Lower lobe of right lung (tissue), 2 donors: ENCODE data around the gene EPHA8. TPM values are rescaled to one million over a fixed set of nuclear protein-coding genes. Genes with fewer than 3 reads are reported as not detected.

Experiments
- ATAC-seq, 2 donors: fragments of 200-7000 bp; cut with Tn5 transposase; one replicate each; pipeline ENCODE4 v1.9.1; 2020 to 2022; ENCODE audit warnings: mild to moderate bottlenecking in 2 of 2, moderate library complexity in 2 of 2
- DNase-seq: peaks from one replicate; pipeline ENCODE4 v3.0.0-alpha.2; 2020
- H3K27ac ChIP-seq: fragments of 200-600 bp; one replicate; pipeline ENCODE4 v1.8.0; 2022
- H3K27me3 ChIP-seq: fragments of 200-600 bp; one replicate; pipeline ENCODE4 v1.8.0; 2022; ENCODE audit warnings: low read depth
- H3K36me3 ChIP-seq: fragments of 200-600 bp; one replicate; pipeline ENCODE4 v1.8.0; 2022; ENCODE audit warnings: mild to moderate bottlenecking
- H3K4me1 ChIP-seq: fragments of 200-600 bp; one replicate; pipeline ENCODE4 v1.8.0; 2022
- H3K4me3 ChIP-seq: fragments of 200-600 bp; one replicate; pipeline ENCODE4 v1.8.0; 2022; ENCODE audit warnings: mild to moderate bottlenecking
- H3K9me3 ChIP-seq: fragments of 200-600 bp; one replicate; pipeline ENCODE4 v1.8.0; 2022
- CTCF ChIP-seq: fragments of 200-600 bp; IDR thresholded peaks from one replicate; pipeline ENCODE4 v1.8.0; 2022; ENCODE audit warnings: antibody characterized with exemption, mild to moderate bottlenecking
- intact Hi-C: fragments of 100-400 bp; cut with DNase I; formaldehyde crosslinking; loops from one replicate; pipeline ENCODE4 v1.11.0; 2022
- long read RNA-seq: library from polyadenylated mRNA; unstranded; transcript quantifications from one replicate; pipeline ENCODE4 v2.0.0, GENCODE V29; 2021
- total RNA-seq: library from RNA; stranded (reverse); fragmentation: NEBNext Ultra II Directional; extraction: Animal tissue kit (Norgen Biotek cat#: 25700); gene quantifications from one replicate; pipeline ENCODE4 v1.2.1, GENCODE V29; 2021
- donor health status: DM: no; HTN: yes; CAD: no; lungs with severe emphysema.

Gene EPHA8
- total RNA-seq = not detected
- long read RNA-seq = 0 reads

DNA sequence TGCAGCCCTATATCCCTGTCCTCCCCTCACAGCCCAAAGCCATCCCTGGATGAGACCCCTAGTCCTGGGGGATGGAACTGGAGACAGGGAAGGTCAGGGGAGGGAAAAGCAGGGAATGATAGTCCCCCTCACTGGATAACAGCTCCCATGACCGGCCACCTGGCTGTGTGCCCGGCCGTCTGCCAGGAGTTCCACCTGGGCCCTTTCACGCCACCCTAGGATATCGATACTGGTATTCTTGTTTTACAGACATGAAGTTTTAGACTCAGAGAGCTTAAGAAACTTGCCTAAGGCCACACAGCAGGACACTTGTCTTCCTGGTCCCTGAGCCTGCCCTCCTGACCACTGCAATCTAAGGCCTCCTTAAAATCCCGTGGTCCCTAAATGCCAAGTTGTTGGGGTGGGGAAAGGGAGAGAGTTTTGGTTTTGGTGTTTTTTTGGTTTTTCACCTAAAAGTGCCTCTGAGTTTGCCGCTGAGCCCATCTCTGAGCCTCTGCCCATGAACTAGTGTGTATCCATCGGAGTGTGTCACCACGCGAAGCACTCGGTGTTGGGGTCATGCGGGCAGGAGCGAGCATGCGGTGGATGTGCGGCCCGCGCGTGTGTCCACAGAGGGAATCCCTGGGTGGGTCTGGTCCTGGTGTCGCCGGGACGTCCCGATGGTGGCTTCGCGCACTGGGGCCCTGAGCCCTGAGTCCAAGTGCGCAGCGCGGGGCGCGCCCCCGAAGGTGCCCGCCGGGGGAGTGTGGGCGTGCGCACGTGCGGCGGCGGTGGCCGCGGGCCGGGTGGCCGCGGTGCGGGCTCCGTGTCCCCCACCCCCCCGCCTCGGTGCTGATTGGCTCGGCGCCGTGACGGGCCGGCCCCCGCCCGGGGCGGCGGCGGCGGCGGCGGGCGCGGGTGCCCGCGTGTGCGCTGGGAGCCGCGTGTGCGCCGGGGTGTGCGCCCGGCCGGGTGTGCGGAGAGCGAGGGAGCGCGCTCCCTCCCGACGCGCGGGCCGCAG lies at the start of gene EPHA8:
Gene EPHA8, plus strand, starts transcription at position 906 of the 1,000 bp plus-strand sequence. CDS start 147 bp downstream, outside the sequence.
- Histone ChIP-seq H3K4me3 (no peak within 1 kb of the TSS), H3K27ac (no peak within 1 kb of the TSS), H3K36me3 (no peaks in the 10 kb centered on the region), H3K9me3 (no peaks in the 10 kb centered on the region), H3K27me3 (peaks cover 69% of the 10 kb centered on the region), H3K4me1 (no peaks in the 10 kb centered on the region)
- DNase-seq (no peak), ATAC-seq (no peak)
- no peak for TF ChIP-seq CTCF
- intact Hi-C loops = no loop called here

GRCh38 chr1:22516906-22517571 lies 46.2 kb upstream of the EPHA8 start:
- Histone ChIP-seq H3K9me3 (no peaks in the 10 kb centered on the region), H3K4me1 (no peaks in the 10 kb centered on the region), H3K27me3 (no peaks in the 10 kb centered on the region), H3K4me3 (no peak overlapping the region), H3K27ac (no peak overlapping the region), H3K36me3 (peaks cover 100% of the 10 kb centered on the region)
- no peak for TF ChIP-seq CTCF
- no peak for ATAC-seq
- no peak for DNase-seq
- intact Hi-C loops = no loop called here

GRCh38 chr1:22517956-22518355 lies 45.3 kb upstream of the EPHA8 start:
- H3K36me3 ChIP-seq = peaks cover 99% of the 10 kb centered on the region
- ATAC-seq (no peak), DNase-seq (no peak)
- H3K4me3 ChIP-seq = no peak overlapping the region
- no peak overlapping the region for H3K27ac ChIP-seq
- intact Hi-C loops = no loop called here
- TF ChIP-seq CTCF = no peak
- H3K9me3 ChIP-seq = no peaks in the 10 kb centered on the region
- no peaks in the 10 kb centered on the region for H3K27me3 ChIP-seq
- H3K4me1 ChIP-seq = no peaks in the 10 kb centered on the region

DNA sequence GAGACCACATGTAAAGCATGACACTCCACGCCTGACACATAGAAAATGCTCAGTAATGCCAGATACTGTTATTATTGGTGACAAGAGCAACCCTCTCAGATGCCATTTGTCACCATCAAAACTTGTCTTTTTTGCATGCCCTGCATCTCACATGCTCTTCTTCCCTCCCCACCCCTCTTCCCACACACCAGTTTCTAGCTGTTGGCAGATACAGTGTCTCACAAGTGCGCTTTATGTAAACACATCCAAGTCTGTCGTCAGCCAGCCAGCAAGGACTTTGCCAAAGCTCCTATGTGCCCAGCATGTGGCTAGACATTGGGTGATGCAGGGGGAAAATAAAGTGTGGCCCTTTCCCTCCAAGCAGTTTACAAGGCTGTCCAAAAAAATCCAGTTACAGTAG lies 44.9 kb upstream of the EPHA8 start:
- DNase-seq = no peak
- Histone ChIP-seq H3K27ac (no peak overlapping the region), H3K4me1 (no peaks in the 10 kb centered on the region), H3K9me3 (no peaks in the 10 kb centered on the region), H3K36me3 (peaks cover 97% of the 10 kb centered on the region), H3K27me3 (no peaks in the 10 kb centered on the region), H3K4me3 (no peak overlapping the region)
- intact Hi-C loops = no loop called here
- TF ChIP-seq CTCF = no peak
- ATAC-seq = no peak

DNA sequence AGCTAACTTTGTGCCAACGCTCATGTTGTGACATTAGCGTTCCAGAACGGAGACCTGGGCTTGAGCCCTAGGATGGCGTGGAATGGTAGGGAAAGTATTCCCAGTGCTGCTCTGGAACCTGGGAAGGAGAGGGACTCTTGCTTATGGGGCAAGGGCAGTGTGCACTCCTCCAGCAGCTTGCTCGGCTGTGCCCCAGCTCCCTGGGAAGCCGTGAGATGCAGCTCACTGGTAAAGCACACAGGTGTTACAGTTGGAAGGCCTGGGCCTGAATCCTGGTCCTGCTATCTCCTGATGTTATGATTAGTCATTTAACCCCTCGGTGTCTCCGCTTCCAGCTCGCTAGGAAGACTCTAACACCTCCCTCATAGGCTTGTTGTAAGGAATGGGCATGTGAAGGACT lies 42.4 kb upstream of the EPHA8 start:
- Histone ChIP-seq H3K27ac (no peak overlapping the region), H3K27me3 (no peaks in the 10 kb centered on the region), H3K4me1 (no peaks in the 10 kb centered on the region), H3K36me3 (peaks cover 97% of the 10 kb centered on the region), H3K4me3 (no peak overlapping the region), H3K9me3 (no peaks in the 10 kb centered on the region)
- DNase-seq = no peak
- intact Hi-C loops = no loop called here
- no peak for TF ChIP-seq CTCF
- no peak for ATAC-seq
